Breast epithelium (tissue), 4 donors: ENCODE results near the gene DHX32. TPM values are rescaled to one million over a fixed set of nuclear protein-coding genes. Genes with fewer than 3 reads are reported as not detected.
A peak's percentile ranks its signal among the peaks of the same experiment; 100 is the strongest.

ENCODE experiments used
- DNase-seq, 2 donors: peaks; one replicate each; pipeline ENCODE4 v3.0.0-alpha.2; 2019; ENCODE audit warnings: low spot score in 2 of 2
- H3K27ac ChIP-seq, 2 donors: fragments of 200-600 bp; sonication (generic) in 1 of 2; one replicate each; pipeline ENCODE4 v1.5.1; 2016 to 2019; ENCODE audit warnings: mild to moderate bottlenecking in 1 of 2
- H3K27me3 ChIP-seq, 2 donors: fragments of 200-600 bp; sonication (generic) in 1 of 2; one replicate each; pipeline versions ENCODE4 v1.5.1 to v1.6.0; 2017 to 2019; ENCODE audit warnings: control low read depth in 1 of 2, mild to moderate bottlenecking in 1 of 2
- H3K36me3 ChIP-seq: fragments of 200-600 bp; one replicate; pipeline ENCODE4 v1.5.1; 2019
- H3K4me1 ChIP-seq, 2 donors: fragments of 200-600 bp; sonication (generic); one replicate each; pipeline ENCODE4 v1.5.1; 2016 to 2019; ENCODE audit warnings: control low read depth in 1 of 2
- H3K4me3 ChIP-seq, 3 donors: fragments of 200-600 bp; sonication (generic); 1 replicate in 2 of 3; 2 replicates in 1 of 3; pipeline ENCODE4 v1.5.1; 2016 to 2019; ENCODE audit warnings: mild to moderate bottlenecking in 3 of 3, moderate library complexity in 2 of 3
- H3K9me3 ChIP-seq, 2 donors: fragments of 200-600 bp; sonication (generic) in 1 of 2; one replicate each; pipeline ENCODE4 v1.5.1; 2016 to 2019; ENCODE audit warnings: control low read depth in 1 of 2
- CTCF ChIP-seq, 3 donors: fragments of 450-650 bp; IDR thresholded peaks; one replicate each; pipeline ENCODE4 v1.5.1; 2016 to 2017; ENCODE audit warnings: antibody characterized with exemption in 3 of 3, mild to moderate bottlenecking in 3 of 3, moderate library complexity in 3 of 3
- POLR2A ChIP-seq: fragments of 450-650 bp; IDR thresholded peaks from one replicate; pipeline ENCODE4 v1.6.1; 2016; ENCODE audit warnings: antibody characterized with exemption, mild to moderate bottlenecking, moderate library complexity
- POLR2AphosphoS5 ChIP-seq, 3 donors: sonication (generic); formaldehyde crosslinking; IDR thresholded peaks; one replicate each; pipeline ENCODE4 v1.6.1; 2017; ENCODE audit warnings: antibody characterized with exemption in 3 of 3
- intact Hi-C: fragments of 100-400 bp; cut with DNase I; formaldehyde crosslinking; loops from one replicate; pipeline ENCODE4 v1.15.1; 2023; ENCODE audit warnings: low total_unique reads
- total RNA-seq, 3 donors: library from RNA; depleted of rRNA; stranded (reverse); fragments of >200 nt; gene quantifications; one replicate each; pipeline ENCODE4 v1.1.0, GENCODE V29; 2016

The DHX32 gene
- total RNA-seq, 3 donors from 2014 or later = 18.1 to 54.6 (median 42.0) TPM

GRCh38 chr10:125823663-125824251, 57.3 kb downstream of the DHX32 start:
- no peaks in the 10 kb centered on the region for H3K9me3 ChIP-seq
- intact Hi-C loops = no loop called here
- peak overlapping the region; percentile 87 to 92 for H3K27ac ChIP-seq
- no peaks in the 10 kb centered on the region for H3K36me3 ChIP-seq
- H3K27me3 ChIP-seq = no peaks in the 10 kb centered on the region
- no peak for DNase-seq
- H3K4me1 ChIP-seq = peaks cover 0 to 16% of the 10 kb centered on the region in 2 donors
- TF ChIP-seq POLR2A (no peak), POLR2AphosphoS5 (IDR thresholded peaks at IDR 0.05) (no peak), CTCF (IDR thresholded peaks at IDR 0.05) (no peak)
- peak overlapping the region; percentile 91 to 99 (median 96) for H3K4me3 ChIP-seq

GRCh38 chr10:125822878-125823662, 58.0 kb downstream of the DHX32 start, which contains the start of the genes BCCIP and UROS:
Gene BCCIP, plus strand, starts transcription at chr10:125823546. Its CDS starts 12 bp downstream, at chr10:125823558.
Gene UROS, minus strand, starts transcription at chr10:125823258. Its CDS starts 6,759 bp downstream, at chr10:125816499.
- intact Hi-C loops = no loop called here
- H3K4me1 ChIP-seq = peaks cover 0 to 16% of the 10 kb centered on the region in 2 donors
- H3K27me3 ChIP-seq = no peaks in the 10 kb centered on the region
- peak; percentile 83 to 86 for DNase-seq
- H3K9me3 ChIP-seq = no peaks in the 10 kb centered on the region
- H3K4me3 ChIP-seq = peak within 1 kb of the TSS; percentile 91 to 99 (median 96)
- H3K27ac ChIP-seq = peak within 1 kb of the TSS; percentile 87 to 92
- no peaks in the 10 kb centered on the region for H3K36me3 ChIP-seq
- peak in 1 of 3 donors; percentile 11 for TF ChIP-seq CTCF (IDR thresholded peaks at IDR 0.05)
- TF ChIP-seq POLR2AphosphoS5 (IDR thresholded peaks at IDR 0.05) = peak; percentile 81 to 94 (median 91)
- peak; percentile 65 for TF ChIP-seq POLR2A

GRCh38 chr10:125820701-125821100, 60.4 kb downstream of the DHX32 start:
- TF ChIP-seq POLR2AphosphoS5 (IDR thresholded peaks at IDR 0.05) = no peak
- no peak for TF ChIP-seq CTCF (IDR thresholded peaks at IDR 0.05)
- Histone ChIP-seq H3K4me3 (no peak overlapping the region), H3K9me3 (no peaks in the 10 kb centered on the region), H3K36me3 (no peaks in the 10 kb centered on the region), H3K4me1 (peaks cover 0 to 16% of the 10 kb centered on the region in 2 donors), H3K27me3 (no peaks in the 10 kb centered on the region), H3K27ac (no peak overlapping the region)
- intact Hi-C loops = no loop called here
- DNase-seq = no peak

GRCh38 chr10:125817337-125817946, 63.6 kb downstream of the DHX32 start:
- DNase-seq = no peak
- Histone ChIP-seq H3K27ac (no peak overlapping the region), H3K4me1 (peaks cover 0 to 5% of the 10 kb centered on the region in 2 donors), H3K4me3 (no peak overlapping the region), H3K36me3 (no peaks in the 10 kb centered on the region), H3K9me3 (no peaks in the 10 kb centered on the region), H3K27me3 (no peaks in the 10 kb centered on the region)
- no peak for TF ChIP-seq POLR2AphosphoS5 (IDR thresholded peaks at IDR 0.05)
- intact Hi-C loops = no loop called here

- Histone ChIP-seq H3K9me3 (no peaks in the 10 kb centered on the region), H3K27ac (no peak overlapping the region), H3K27me3 (no peaks in the 10 kb centered on the region), H3K4me1 (no peaks in the 10 kb centered on the region), H3K4me3 (no peak overlapping the region), H3K36me3 (no peaks in the 10 kb centered on the region)
- DNase-seq = no peak
- intact Hi-C loops = no loop called here
- no peak for TF ChIP-seq POLR2A
- TF ChIP-seq POLR2AphosphoS5 (IDR thresholded peaks at IDR 0.05) = no peak
- no peak for TF ChIP-seq CTCF (IDR thresholded peaks at IDR 0.05)
These were observed 64.5 kb downstream of the DHX32 start for GRCh38 chr10:125816548-125816947.
